NCI-H2029 (cell line): ENCODE measurements around the gene ABCG4.
"Not testable (repeated sequence)": the region's sequence is repeated elsewhere in the genome, so short reads cannot be mapped to it uniquely, and the experiment has no call there.

Source experiments
- DNase-seq: peaks from one replicate; lab custom pipeline; 2025; lab: John Stamatoyannopoulos, UW

The ABCG4 gene

DNA sequence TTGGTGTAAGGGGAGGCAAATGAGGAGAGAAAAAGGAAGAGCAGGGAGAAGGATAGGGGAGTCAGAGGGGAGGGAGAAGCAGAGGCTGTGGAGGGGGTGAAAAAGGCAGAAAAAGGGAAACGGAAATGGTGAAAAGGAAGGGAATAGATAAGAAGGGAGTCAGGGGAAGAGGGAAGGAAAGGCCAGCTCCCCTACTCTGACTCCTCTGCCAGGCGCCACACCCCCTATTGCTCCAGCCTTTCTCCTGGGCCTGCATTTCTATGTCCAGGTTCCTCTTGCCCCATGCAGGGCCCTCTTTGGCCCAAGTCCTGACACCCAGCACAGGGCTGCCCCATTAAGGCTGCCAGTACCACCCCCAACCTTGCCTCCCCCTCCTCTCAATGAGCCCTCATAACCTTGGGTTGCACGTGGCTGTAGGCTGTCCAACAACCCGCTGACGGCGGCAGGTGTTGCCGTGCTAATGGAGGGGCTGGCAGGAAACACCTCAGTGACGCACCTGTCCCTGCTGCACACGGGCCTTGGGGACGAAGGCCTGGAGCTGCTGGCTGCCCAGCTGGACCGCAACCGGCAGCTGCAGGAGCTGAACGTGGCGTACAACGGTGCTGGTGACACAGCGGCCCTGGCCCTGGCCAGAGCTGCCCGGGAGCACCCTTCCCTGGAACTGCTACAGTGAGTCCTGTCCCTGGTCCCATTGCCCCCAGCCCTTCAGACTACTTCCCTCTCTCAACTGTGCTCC lies 33.0 kb downstream of the ABCG4 start:
- peak; percentile 73 for DNase-seq

DNA sequence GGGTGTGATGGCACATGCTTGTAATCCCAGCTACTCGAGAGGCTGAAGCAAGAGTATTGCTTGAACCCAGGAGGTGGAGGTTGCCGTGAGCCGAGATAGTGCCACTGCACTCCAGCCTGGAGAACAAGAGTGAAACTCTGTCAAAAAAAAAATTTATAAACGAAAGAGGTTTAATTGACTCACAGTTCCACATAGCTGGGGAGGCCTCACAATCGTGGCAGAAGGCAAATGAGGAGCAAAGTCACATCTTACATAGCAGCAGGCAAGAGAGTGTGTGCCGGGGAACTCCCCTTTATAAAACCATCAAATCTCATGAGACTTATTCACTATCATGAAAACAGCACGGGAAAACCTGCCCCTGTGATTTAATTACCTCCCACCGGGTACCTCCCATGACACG lies 35.5 kb downstream of the ABCG4 start:
- not testable (repeated sequence) for DNase-seq

DNA sequence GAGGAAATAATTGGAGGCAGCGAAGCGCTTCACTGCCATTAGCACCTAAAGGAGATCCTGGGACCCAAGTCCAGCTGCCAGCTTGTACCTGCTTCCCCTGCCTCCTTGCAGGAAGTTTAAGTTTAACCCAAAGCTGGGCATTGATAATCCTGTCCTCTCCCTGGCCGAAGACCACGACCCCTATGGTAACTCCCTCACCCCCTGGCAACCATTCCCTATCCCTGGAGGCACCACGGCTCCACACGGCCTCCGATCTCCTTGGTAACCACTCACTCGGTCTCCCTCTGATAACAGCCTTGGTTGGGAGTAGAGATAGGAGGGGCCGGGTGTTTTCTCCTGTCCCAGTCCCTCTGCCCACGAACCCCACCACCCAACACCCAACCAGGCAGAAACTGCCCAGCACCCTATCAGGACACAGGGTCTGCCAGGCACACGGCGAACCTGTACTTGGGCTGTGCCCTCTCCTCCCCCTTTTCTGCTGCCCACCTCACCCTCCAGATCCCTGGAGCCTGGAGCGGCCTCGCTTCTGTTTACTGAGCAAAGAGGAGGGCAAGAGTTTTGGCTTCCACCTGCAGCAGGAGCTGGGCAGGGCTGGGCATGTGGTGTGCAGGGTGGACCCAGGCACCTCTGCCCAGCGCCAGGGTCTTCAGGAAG lies 37.3 kb downstream of the ABCG4 start:
- no peak for DNase-seq

DNA sequence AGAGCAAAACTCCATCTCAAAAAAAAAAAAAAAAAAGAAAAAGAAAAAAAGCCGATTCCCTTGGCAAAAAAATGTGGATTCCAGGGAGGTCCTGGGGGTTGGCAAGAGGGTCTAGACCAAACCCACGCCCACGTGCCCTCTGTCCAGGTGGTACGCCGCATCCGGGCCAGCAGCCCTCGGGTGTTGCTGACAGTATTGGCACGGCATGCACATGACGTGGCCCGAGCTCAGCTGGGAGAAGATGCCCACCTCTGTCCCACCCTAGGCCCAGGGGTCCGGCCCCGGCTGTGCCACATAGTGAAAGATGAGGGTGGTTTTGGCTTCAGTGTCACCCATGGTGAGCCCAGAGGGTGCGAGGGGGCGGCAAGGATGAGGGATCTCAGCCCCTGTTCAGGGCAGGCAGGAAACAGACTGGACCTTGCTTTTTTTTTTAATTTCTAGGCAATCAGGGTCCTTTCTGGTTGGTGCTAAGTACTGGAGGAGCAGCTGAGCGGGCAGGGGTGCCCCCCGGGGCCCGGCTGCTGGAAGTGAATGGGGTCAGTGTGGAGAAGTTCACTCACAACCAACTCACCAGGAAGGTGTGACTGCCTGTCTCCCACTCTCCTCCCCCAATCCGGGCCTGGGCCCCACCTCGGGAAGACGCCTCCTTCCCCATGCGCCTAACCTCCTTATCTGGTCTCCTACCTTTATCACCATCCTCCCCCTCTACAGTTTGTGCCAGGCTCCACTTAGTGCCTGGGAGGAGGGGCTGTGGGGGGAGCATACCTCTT lies 38.5 kb downstream of the ABCG4 start:
- DNase-seq = no peak

DNA sequence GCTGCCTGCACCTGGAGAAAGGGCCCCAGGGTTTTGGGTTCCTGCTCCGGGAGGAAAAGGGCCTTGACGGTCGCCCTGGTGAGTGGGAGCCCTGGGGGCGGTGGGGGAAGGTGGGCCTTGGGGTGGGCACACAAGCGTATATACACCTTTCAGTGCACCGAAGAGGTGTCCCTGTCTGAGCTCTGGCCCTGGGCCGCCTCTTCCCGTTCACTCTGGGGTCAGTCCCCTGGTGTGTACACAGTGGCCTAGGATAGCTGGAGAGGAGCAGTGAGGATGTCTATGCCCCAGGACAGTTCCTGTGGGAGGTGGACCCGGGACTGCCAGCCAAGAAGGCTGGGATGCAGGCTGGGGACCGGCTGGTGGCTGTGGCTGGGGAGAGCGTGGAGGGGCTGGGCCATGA lies 39.2 kb downstream of the ABCG4 start:
- DNase-seq = no peak

DNA sequence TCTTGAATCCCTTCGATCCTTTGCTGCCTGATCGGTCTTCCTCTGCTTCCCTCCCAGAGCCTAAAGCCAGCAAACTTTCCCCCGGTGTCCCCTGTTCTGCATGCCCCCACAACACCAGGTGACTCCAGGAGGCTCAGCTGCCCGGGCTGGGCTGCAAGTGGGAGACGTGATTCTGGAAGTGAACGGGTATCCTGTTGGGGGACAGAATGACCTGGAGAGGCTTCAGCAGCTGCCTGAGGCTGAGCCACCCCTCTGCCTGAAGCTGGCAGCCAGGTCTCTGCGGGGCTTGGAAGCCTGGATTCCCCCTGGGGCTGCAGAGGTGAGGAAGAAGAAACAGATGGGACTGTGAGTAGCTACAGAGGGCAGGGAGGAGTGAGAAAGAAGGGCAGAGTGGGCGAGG lies 40.0 kb downstream of the ABCG4 start:
- DNase-seq = no peak

GRCh38 chr11:119189393-119189792 lies 40.5 kb downstream of the ABCG4 start:
- DNase-seq = no peak

GRCh38 chr11:119190531-119190930 lies 41.7 kb downstream of the ABCG4 start:
- no peak for DNase-seq

GRCh38 chr11:119191265-119191664 lies 42.4 kb downstream of the ABCG4 start:
- not testable (repeated sequence) for DNase-seq

- DNase-seq = no peak
Observed at GRCh38 chr11:119192111-119192510, 43.3 kb downstream of the ABCG4 start.

GRCh38 chr11:119193001-119193400 lies 44.1 kb downstream of the ABCG4 start:
- no peak for DNase-seq

DNA sequence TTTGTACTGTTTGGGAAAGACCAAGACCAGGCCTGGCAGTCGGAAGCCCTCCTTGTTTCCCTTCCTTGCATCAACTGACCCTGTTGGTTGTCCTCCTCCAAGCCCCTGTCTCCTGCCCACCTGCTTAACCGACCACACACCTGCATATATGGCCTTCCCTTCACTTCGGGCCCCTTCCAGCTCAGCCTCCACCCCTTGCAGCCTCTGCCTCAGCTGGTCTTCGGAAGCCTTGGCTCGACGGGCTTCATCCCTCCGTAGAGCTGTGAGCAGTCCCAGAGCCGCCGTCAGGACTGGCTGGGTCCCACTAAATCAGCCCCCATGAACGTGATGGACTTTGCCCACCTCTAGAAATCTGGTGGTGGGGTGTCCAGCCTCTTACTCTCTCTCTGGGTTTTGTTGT lies 44.8 kb downstream of the ABCG4 start:
- no peak for DNase-seq

- no peak for DNase-seq
Observed at GRCh38 chr11:119194811-119195440, 46.1 kb downstream of the ABCG4 start.

- peak; percentile 66 for DNase-seq
Observed at GRCh38 chr11:119195680-119196079, 46.8 kb downstream of the ABCG4 start.

DNA sequence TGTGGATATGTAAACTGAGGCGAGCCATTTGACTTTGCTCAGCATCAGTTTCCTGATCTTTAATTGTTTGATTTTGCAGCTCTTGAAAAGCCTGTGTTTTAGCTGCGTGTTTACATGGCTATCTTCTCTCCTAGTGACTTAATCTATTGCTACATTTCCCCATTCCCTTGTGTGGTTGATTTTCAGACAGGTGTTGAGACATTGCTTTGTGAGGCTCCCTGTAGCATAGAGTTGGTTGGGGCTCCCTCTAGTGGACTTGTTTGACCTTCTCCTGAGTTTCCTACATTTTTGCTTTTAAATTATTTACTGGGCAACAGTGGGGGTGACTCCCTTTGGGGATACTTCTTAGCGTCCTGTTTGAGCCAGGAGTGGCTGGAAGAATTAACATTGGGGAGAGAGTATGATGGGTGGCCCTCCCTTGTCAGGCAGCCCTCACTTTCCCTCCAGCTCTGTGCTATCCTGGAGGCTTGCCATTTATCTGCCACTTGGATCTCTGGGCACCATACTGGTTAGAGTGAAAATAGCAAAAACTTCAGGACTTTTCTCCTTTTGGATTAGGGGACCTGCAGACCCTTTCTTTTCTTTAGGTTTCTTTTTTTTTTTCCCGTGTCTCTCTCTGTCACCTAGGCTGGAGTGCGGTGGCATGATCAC lies 48.1 kb downstream of the ABCG4 start:
- DNase-seq = peak; percentile 79

GRCh38 chr11:119198925-119199324 lies 50.1 kb downstream of the ABCG4 start:
- no peak for DNase-seq

DNA sequence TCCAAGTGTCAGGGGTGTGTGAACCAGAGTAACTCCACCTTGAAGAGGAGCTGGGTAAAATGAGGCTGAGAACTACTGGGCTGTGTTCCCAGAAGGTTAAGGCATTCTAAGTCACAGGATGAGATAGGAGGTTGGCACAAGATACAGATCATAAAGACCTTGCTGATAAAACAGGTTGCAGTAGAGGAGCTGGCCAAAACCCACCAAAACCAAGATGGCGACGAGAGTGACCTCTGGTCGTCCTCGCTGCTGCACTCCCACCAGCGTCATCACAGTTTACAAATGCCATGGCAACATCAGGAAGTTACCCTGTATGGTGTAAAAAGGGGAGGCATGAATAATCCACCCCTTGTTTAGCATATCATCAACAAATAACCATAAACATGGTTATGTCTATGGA lies 52.4 kb downstream of the ABCG4 start:
- not testable (repeated sequence) for DNase-seq

DNA sequence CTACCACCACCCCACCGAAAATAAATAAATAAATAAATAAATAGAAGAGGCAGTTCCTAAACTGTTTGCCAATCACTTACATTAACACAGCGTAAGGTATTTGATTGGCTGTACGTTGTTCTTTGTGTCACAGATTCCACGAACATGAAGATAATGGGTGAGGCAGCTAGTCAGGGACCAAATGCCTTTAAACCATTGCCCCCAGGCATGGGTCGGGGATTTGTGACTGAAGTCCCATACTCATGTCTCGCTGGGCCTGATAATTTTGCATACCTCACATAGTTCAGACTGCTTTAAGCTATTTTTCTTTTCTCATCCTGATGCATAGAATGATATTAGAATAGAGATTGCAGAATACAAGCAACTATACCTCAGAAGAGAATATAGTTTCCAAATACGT lies 53.7 kb downstream of the ABCG4 start:
- DNase-seq = no peak

- no peak for DNase-seq
Observed at GRCh38 chr11:119204066-119204465, 55.2 kb downstream of the ABCG4 start.

DNA sequence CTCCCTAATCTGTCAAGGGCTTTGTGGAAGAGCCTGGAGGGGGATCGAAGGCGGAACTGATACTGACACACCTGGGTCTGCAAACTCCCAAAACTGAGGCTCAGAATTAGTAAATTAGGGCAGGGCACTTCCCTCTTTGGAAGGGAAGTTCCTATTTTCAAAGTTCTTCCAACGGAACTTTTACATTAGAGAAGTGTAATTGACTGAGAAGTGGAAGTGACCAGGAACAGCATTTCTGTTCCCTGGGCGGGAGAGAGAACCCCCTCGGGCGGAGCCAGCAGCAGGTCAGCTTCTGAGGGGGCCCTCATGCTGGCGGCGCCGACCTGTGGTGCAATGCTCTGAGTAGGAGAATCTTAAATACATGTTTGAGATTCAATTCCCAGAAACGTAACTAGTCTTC lies 56.2 kb downstream of the ABCG4 start:
- DNase-seq = no peak

GRCh38 chr11:119205574-119206510 lies 57.0 kb downstream of the ABCG4 start, which contains the start of gene CBL:
Gene CBL (plus strand): TSS chr11:119206339. CDS start chr11:119206418, 79 bp downstream.
- DNase-seq = peak; percentile 87
